GM19324 (cell line): ENCODE data around the gene CLDN20.
"Not testable (repeated sequence)": the region's sequence is repeated elsewhere in the genome, so short reads cannot be mapped to it uniquely, and the experiment has no call there.

Experiments
- ATAC-seq: cut with Tn5 transposase; IDR thresholded peaks from one replicate; pipeline ENCODE4 v1.9.1; 2021; ENCODE audit warnings: mild to moderate bottlenecking, moderate library complexity; ENCODE audit not compliant: unreplicated experiment, low FRiP score

The CLDN20 gene

DNA sequence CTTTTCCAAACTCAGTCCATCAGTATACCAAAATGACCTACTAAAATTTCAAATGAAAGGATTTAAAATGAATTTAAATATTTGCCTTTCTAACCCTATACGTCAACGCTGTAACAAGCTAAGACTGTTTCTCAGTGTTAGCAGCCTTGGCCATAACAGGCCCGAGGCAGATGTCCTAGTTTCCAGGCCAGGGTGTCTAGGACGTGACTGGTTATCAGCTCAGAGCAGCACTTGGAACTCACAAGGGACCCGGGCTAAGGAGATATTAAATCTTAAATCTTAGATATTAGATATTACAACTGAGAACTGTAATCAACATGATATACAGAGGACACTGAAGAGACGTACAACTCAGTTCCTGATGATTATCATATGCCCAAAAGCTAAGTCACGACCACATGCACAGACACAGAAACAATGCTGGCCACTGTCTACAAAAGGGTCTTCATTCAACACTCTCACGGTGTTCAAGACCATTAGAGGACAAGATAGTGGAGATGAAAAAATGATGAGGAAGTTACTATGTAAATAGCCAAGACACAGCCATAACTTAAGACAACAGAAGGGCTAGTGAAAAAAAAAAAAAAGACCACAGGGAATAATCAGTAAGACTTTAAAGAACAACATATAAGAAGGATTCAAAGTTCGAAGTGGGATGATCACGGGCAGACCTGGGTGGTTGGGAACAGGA, at the start of gene CLDN20:
TSS of gene CLDN20 (plus strand) at position 641 of the 691 bp plus-strand sequence. CDS start 11,707 bp downstream, outside the sequence.
- ATAC-seq = no peak

DNA sequence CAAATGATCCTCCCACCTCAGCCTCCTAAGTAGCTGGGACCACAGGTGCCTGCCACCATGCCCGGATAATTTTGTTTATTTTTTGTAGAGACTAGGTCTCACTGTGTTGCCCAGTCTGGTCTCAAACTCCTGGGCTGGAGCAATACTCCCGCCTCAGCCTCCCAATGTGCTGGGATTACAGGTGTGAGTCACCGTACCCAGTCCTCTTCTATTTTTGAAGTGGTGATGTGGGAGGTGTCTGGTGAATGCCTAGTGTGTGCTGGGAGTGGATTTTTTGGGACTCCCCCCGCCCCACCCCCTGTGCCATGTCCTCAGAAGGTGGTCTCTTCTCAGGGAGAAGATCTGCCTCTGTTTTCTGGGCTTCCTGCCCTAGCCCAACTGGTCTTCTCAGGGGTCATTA, 47.9 kb upstream of the CLDN20 start:
- no peak for ATAC-seq

DNA sequence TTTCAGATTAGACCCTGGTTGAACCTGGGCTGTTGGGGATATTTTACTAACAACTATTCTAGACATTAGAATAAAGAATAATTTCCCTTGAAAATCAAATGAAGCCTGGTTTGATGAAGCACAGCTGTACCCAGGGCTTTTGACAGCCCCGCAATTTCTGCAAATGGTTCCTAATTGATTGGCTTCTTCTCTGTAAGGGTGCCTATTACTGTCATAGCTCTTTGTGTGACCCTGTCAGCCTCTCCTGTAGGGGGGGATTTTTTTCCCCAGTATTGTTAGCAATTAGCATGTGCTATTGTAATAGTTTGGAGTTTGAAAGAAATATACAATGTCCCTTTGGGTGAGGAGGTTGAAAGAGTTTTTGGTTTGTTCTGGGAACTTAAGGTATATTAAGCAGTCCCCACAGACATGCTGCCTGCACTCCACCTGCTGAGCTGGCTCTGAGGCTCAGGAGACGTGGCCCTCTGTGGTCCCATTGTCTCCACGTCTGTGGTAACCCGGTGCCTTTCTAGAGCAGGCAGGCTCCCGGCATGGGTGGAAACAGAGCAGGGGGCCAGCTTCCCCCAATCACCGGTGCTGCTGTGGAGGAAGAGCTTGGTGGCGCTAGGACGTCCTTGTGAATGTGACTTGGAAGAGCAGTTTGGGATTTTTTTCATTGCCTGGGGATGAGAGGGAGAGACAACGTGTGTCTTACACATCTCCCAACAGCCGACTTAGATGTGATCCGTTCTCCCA, 47.3 kb upstream of the CLDN20 start:
- no peak for ATAC-seq

DNA sequence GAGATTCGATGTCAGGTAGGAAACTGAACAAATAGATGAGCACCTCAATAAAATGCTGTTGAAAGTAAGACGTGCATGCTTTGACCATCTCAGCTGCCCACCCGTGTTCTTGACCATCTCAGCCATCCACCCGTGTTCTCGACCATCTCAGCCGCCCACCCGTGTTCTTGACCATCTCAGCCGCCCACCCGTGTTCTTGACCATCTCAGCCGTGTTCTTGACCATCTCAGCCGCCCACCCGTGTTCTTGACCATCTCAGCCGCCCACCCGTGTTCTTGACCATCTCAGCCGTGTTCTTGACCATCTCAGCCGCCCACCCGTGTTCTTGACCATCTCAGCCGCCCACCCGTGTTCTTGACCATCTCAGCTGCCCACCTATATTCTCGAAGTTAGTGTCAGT, 45.1 kb upstream of the CLDN20 start:
- not testable (repeated sequence) for ATAC-seq

- no peak for ATAC-seq
These were observed 44.5 kb upstream of the CLDN20 start for GRCh38 chr6:155219299-155219698.

- ATAC-seq = no peak
These were observed 43.9 kb upstream of the CLDN20 start for GRCh38 chr6:155219858-155220301.

- ATAC-seq = no peak
These were observed 42.7 kb upstream of the CLDN20 start for GRCh38 chr6:155221086-155221485.

- no peak for ATAC-seq
These were observed 41.3 kb upstream of the CLDN20 start for GRCh38 chr6:155222506-155222905.

DNA sequence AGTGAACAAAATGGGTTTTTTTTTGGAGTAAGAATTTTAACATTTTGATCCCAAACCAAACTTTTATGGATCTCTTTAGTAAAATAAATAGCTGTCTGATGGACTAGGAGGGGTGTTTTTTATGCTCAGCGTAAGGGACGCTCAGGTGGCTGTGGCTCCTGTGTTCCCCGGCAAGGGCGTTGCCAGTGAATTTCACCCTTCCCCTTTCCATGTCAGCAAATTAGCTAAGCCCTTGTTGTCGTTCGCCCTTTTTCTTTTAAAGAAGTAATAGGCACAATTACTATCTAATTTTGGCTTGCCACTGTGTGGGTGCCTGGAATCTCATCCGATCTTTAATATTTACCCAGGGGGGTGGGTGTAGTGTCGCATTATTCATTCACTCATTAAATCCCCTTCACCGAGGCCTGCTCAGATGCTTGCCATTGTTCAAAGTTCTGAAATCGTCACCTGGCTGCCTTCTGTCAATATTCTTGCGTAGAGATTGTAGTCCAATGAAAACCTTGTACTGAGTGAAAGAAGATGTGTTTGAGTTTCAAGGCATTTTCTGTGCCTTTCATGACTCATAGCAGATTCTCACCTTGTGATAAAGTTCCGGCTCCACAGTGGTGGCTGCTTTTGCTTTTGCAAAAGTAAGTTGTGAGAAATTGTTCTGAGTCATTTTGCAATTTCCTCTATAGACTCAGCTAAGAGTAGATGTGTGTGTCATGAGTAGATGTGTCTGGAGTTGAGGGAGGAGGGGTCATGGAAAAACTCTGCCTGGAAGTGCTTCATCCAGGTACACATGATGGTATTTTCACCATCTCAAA, 40.0 kb upstream of the CLDN20 start:
- peak; percentile 95 for ATAC-seq

DNA sequence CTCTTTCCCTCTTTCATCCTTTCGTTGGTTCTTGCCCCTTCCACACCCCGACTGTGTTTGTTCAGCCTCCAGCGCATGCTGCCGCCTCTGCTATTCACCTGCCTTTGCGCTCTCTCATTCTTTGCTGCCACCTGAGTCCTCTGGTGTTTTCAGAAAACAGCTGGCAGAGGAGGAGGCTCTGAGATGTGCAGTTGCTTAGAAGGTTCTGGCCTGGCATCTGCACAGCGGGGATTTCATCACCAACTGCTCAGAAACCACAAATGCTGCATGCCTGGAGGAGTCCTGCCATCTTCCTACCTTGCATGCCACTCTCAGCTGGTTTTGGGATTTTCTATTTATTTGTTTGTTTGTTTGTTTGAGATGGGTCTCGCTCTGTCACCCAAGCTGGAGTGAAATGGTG, 39.2 kb upstream of the CLDN20 start:
- ATAC-seq = no peak

- no peak for ATAC-seq
These were observed 36.8 kb upstream of the CLDN20 start for GRCh38 chr6:155227046-155227445.

DNA sequence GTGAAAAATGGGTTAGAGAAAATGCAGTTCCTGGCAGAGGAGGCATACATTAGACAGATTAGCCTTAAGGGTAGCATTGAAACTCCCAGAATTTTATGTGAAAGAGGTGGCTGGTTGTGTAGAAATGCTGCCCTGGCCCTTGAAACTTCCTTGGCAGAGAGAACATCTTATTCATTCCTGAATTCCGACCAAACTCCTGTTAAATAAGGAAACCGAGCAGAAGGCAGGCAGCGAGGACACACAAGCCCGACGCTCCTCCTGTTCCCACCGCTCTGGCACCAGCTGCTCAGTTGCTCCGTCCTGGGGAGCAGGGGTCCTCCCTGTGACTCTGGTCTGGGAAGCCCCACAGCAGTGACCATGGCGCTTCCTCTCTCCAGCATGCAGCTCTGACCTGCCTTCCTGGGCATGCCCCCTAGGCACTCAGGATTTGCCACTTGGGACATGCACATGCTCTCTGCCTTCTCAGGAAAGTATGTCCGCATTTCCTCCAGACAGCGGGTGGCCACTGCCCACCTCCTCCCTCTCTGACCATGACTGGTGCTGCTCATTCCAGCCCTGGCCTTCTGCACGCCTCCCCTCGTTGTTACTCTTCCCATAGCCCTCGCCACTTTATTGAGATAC, 35.2 kb upstream of the CLDN20 start:
- ATAC-seq = no peak

DNA sequence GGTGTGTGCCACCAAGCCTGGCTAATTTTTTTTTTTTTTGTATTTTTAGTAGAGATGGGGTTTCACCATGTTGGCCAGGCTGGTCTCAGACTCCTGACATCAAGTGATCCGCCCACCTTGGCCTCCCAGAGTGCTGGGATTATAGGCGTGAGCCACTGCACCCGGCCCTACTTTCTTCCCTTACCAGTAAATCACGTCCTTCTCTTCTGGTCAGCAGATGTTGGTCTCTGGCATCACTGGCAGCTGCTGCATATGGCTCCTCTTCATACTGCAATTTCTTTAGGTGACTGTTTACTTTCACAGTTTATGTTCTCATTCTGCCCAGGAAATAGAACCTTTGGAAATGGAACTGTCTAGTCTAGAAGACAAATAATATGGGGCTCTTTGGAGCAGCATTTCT, 32.8 kb upstream of the CLDN20 start:
- not testable (repeated sequence) for ATAC-seq

DNA sequence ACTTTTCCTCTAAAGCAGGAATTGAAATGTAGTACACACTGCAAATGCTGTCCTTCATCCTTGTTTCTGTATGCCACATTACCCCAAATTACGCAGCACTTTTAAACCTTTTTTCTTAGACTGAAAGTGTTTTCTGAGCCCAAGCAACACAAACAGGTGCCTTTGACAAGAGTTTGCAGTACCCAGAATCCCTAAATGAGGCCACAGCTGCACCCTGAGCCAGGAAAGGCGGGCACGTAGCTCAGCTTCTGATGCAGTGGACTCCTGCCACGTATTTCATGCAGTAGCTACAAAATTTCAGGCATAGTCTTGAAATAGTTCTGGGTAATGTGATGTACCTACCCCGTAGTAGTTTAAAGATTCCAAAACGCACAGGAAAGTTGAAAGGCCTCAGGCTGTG, 31.0 kb upstream of the CLDN20 start:
- no peak for ATAC-seq

- ATAC-seq = no peak
These were observed 29.6 kb upstream of the CLDN20 start for GRCh38 chr6:155234167-155234566.

DNA sequence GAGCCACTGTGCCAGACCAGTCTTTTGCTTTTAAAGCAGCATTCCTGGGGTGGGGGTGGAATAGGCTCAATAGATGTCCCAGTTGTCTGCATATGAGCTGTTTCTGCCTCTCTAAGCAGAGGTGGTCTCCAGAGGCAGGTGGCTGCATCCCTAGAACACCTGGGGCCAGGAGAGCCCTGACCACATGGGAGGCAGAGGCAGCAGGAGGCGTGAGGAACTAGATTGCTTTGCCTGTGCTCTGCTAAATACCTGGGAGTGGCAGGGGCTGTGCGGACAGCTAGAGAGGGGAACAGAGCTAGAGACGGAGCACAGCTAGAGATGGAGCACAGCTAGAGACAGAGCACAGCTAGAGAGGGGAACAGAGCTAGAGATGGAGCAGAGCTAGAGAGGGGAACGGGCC, 29.1 kb upstream of the CLDN20 start:
- no peak for ATAC-seq

DNA sequence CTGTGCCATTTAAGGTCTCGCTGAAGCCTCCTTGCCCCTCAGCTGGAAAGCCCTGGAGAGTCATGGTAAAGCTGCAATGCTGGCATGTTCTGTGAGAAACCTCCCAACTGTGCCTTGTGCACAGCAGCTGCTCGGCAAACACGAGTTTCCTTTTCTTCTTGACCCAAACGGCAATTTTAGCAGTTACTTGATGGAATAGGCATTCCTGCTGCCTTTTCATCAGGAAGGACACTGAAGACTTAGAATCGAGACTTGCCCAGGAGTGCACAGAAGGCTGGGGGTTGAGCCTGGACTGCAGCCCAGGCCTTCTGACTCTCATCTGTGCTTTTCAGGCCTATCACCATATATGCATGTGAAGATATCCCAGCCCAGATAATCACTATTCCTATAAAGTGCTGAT, 28.7 kb upstream of the CLDN20 start:
- no peak for ATAC-seq

DNA sequence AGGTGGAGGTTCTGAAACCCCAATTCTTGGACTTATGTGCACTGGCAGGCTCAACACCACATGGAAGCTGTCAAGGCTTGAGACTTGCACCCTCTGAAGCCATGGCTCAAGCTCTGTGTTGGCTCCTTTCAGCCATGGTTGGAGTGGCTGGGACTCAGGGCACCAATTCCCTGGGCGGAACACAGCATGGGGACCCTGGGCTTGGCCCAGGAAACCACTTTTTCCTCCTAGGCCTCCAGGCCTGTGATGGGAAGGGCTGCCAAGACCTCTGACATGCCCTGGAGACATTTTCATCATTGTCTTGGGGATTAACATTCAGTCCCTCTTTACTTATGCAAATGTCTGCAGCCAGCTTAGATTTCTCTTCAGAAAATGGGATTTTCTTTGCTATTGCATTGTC, 26.2 kb upstream of the CLDN20 start:
- ATAC-seq = no peak

DNA sequence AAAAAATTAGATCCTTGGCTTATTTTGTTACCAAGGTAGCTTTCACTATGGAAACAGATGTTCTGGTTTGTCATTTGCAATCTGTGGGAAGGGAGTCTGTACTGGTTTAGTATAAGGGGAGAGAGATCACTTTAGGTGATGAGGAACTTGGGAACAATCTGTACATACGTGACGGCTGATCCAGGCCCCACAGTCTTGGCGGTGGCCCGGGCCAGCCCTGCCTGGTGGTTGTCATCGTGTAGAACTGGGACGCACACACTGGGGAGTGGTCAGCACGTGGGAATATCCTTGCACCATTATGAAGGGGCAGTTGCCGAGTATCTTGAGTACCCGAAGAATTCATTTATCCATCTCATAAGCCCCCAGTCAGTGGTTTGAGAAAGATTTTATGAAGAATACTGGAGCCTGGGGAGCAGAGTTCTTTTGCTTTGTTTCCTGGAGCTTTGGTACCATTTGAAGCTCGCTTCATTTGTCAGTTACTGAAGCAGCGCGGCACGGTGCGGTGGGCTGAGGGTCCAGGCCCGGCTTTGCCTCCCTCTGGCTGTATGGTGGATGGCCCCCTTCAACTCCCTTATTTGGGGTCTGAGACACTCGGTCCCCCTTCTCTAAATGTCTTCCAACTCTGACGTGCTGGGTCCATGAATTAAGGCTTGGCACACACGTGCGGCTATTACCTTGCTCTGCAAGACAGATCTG, 22.8 kb upstream of the CLDN20 start:
- ATAC-seq = no peak

DNA sequence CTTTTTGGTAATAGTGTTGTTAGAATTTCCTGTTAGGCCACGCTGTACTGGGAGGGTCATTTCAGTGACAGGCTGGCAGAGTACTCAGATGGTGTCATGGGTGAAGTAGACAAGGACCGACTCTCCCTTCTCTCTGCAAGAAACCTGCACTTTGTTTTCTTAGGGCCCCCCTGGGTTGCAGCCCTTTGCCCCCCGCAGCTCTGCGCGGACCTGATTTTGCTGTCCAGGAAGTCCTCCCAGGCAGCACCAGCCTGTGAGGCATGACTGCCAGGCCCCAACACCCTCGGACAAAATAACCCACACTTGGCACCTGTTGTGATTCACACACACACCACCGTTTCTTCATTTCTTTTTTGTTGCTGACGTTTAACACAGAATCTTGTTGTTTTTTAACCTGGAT, 21.8 kb upstream of the CLDN20 start:
- ATAC-seq = no peak
